Raji (cell line): ENCODE data around the gene MKNK1.

ENCODE experiments used
- POLR2A ChIP-seq: IDR thresholded peaks from 2 replicates; pipeline ENCODE4 v1.6.1; 2011; ENCODE audit warnings: low read depth, low read length, control low read depth; ENCODE audit not compliant: insufficient read depth

The MKNK1 gene

GRCh38 chr1:46519209-46519608 lies 84.9 kb downstream of the MKNK1 start:
- no peak for TF ChIP-seq POLR2A

- TF ChIP-seq POLR2A = no peak
These were observed 86.1 kb downstream of the MKNK1 start for GRCh38 chr1:46517932-46518498.

GRCh38 chr1:46517010-46517600 lies 87.0 kb downstream of the MKNK1 start:
- no peak for TF ChIP-seq POLR2A

GRCh38 chr1:46516200-46516950 lies 87.7 kb downstream of the MKNK1 start:
- no peak for TF ChIP-seq POLR2A

- no peak for TF ChIP-seq POLR2A
These were observed 88.5 kb downstream of the MKNK1 start for GRCh38 chr1:46515576-46515975.

GRCh38 chr1:46513536-46513935 lies 90.5 kb downstream of the MKNK1 start:
- TF ChIP-seq POLR2A = no peak

- no peak for TF ChIP-seq POLR2A
These were observed 91.3 kb downstream of the MKNK1 start for GRCh38 chr1:46512792-46513190.

GRCh38 chr1:46512135-46512791 lies 91.8 kb downstream of the MKNK1 start:
- TF ChIP-seq POLR2A = no peak

- no peak for TF ChIP-seq POLR2A
These were observed 93.1 kb downstream of the MKNK1 start for GRCh38 chr1:46510998-46511365.

GRCh38 chr1:46510341-46510997 lies 93.6 kb downstream of the MKNK1 start:
- no peak for TF ChIP-seq POLR2A

GRCh38 chr1:46508757-46509156 lies 95.3 kb downstream of the MKNK1 start:
- no peak for TF ChIP-seq POLR2A
